ENCODE measurements around the gene UGT1A8.
"Not testable (repeated sequence)": the region's sequence is repeated elsewhere in the genome, so short reads cannot be mapped to it uniquely, and the experiment has no call there.

The UGT1A8 gene

DNA sequence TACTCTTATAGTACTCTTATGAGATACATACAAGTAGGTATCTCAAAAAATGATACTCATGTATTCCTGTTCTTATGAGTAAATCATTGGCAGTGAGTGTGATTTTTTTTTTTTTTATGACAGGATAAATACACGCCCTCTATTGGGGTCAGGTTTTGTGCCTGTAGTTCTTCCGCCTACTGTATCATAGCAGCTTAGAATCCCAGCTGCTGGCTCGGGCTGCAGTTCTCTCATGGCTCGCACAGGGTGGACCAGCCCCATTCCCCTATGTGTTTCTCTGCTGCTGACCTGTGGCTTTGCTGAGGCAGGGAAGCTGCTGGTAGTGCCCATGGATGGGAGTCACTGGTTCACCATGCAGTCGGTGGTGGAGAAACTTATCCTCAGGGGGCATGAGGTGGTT, at the start of gene UGT1A8:
Gene UGT1A8 (plus strand): TSS at position 158 of the 400 bp plus-strand sequence. CDS start 75 bp downstream, at position 233.
- DNase-seq: not testable (repeated sequence)

DNA sequence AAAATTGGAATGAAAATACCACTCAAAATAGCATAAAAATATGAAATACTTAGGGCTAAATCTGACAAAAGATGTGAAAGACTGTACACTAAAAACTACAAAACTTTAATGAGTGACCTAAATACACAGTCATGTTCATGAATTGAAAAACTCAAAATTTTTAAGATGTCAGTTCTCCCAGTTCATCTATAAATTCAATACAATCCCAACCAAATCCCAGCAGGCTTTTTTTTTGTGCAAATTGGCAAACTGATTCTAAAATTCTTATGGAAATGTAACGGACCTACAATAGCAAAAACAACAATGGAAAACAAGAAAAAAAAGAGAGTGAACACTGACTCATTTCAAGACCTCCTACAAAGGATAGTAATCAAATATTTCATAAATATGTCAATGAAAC, 46.4 kb upstream of the UGT1A8 start:
- DNase-seq: no peak

DNA sequence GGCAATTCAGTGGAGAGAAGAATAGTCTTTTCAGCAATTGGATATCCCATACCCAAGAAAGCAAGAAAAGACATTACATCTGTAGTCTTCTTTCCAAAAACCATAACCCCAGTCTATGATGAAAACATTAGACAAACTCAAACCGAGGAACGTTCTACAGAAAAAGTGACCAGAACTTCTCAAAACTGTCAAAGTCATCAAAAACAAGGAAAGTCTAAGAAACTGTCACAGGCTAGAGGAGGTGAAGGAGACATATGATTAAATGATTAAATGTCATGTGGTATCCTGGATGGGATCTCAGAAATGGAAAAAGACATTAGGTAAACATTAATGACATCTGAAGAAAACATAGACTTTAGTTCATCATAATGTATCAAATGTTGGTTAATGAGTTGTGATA, 46.0 kb upstream of the UGT1A8 start:
- DNase-seq: no peak

DNA sequence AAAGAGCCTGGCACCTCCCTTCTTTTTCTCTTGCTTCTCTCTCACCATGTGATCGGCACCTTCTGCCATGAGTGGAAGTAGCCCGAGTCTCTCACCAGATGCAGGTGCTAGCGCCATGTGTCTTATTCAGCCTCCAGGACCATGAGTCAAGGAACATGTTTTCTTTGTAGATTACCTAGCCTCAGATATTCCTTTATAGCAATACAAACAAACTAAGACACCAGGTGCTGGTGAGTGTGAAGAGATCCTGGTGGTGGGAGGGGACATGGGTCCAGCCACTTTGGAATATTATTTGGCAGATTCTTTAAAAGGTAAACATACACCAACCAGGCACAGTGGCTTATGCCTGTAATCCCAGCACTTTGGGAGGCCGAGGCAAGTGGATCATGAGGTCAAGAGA, 45.0 kb upstream of the UGT1A8 start:
- DNase-seq: no peak

DNA sequence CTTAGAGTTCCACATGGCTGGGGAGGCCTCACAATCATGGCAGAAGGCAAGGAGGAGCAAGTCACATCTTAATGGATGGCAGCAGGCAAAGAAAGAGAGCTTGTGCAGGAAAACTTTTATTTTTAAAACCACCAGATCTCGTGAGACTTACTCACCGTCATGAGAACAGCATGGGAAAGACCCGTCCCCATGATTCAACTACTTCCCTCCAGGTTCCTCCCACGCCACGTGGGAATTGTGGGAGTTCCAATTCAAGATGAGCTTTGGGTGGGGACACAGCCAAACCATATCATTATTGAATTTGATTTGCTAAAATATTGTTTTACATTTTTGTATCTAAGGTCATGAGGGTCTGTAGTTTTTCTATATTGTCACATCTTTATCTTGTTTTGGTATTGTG, 40.1 kb upstream of the UGT1A8 start:
- DNase-seq: not testable (repeated sequence)

DNA sequence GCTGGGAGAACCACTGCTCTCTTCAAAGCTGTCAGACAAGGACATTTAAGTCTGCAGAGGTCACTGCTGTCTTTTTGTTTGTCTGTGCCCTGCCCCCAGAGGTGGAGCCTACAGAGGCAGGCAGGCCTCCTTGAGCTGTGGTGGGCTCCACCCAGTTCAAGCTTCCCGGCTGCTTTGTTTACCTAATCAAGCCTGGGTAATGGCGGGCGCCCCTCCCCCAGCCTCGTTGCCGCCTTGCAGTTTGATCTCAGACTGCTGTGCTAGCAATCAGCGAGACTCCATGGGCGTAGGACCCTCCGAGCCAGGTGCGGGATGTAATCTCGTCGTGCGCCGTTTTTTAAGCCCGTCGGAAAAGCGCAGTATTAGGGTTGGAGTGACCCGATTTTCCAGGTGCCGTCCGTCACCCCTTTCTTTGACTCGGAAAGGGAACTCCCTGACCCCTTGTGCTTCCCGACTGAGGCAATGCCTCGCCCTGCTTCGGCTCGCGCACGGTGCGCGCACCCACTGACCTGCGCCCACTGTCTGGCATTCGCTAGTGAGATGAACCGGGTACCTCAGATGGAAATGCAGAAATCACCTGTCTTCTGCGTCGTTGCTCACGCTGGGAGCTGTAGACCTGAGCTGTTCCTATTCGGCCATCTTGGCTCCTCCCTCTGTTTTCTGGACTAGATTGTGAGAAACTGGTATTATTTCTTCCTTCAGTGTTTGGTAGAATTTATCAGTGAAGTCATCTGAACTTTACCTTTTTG, 34.0 kb upstream of the UGT1A8 start:
- DNase-seq: not testable (repeated sequence)

DNA sequence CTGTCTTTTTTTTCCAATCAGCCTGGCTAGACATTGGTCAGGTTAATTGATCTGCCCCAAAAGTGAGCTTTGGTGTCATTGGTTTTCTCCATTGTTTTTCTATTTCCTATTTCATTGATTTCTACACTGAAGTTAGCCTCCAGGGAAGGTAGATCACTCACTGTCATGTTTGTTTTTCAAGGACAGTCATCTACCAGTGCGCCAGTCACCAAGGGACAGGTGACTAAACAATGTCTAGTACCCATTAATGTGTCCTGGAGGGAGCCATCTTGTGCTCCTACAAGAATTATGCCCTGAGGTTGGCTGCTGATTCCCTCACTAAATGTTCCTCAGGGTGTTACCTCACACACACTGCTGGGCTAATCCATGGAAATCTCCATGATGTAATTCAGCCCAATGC, 33.2 kb upstream of the UGT1A8 start:
- DNase-seq: no peak

DNA sequence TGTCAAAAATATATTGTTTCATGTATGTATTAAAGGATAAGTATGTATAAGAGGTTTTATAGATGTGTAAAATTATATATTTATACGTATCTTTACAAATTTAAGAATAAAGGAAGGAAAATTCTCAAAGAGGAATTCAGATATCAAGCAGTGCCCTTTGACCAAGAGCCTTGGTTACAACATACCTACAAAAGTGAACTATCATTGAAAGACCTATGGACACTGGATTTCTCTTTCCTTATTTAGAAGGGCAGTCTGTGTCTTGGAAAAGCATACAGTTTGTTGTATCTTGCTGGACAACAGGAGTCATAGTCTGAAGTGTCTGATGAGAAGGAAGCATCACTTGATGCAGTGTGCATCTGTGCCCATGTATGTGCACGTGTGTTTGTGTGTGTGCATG, 29.0 kb upstream of the UGT1A8 start:
- no peak for DNase-seq

DNA sequence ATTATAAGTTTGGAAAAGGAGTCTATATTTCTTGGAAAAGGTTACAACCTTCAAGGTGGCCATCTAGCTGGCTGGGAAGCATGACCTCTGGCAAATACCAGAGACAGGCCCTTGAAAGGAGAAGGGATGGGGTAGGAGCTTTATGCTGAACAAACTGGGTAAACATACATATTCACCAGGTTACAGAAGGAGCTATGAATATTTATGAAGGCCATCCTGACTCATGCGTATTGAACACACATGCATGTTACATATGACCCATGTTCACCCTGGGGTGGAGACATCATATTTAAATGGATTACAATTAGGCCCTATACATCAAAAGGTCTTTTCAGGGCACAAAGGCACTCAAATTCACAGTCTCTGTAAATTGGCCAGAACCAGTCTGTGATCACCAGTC, 24.7 kb upstream of the UGT1A8 start:
- not testable (repeated sequence) for DNase-seq

DNA sequence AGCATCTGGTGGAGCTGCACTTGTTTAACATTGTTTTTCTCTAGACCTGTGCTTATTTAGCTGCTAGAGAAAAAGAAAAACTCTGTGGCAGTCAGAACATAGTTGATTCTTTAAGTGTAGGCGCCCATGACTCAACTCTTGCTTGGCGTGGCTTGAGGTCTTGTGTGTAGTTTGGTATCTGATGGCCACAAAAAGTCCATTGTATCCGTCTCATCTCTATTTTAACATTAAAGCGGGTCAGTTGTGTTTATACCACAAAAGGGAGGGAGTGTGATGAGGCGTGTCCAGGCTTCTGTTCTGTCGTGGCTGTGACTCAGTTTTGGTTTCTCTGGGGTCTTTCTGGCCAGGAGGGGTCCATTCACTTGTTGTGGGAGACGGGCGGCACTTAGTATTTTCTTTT, 24.2 kb upstream of the UGT1A8 start:
- DNase-seq: no peak

DNA sequence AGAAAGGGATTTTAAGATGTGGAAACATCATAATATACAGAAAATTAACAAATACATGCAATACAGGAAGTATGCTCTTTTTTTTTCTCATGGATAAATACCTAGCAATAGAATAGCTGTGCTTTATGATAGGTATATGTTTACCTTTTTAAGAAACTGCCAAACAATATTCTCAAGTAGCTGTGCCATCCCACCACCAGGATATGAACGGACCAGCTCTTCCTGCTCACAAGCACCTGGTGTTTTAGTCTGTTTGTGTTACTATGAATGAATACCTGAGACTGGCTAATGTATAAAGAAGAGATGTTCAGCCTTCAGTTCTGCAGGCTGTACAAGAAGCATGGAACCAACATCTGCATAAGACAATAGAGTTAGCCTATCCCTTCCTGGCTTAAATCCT, 19.9 kb upstream of the UGT1A8 start:
- DNase-seq: no peak

DNA sequence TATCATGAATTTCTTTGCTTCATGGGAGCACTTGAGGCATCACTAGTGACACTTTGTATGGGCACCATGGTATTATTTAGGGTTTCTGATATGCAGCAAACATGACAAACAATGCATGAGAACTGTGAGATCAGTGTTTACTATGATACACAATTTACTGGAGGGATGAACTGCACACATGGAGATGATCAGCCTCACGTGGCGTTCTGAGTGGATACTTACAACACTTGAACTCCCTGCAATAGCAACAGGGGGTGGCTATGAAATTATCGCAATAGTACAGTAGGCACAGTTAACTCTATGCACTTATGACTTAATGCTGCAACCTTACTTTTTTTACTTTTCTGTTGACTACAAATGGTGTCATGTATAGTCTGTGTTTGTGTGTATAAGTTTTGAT, 18.5 kb upstream of the UGT1A8 start:
- no peak for DNase-seq

DNA sequence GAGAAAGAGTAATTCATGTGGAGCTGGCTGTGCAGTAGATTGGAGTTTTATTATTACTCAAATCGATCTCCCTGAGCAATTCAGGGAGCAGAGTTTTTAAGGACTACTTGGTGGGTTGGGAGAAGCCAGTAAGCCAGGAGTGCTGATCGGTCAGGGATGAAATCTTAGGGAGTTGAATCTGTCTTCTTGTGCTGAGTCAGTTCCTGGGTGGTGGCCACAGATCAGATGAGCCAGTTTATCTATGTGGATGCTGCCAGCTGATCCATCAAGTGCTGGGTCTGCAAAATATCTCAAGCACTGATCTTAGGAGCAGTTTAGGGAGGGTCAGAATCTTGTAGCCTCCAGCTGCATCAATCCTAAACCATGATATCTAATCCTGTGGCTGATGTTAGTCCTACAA, 17.0 kb upstream of the UGT1A8 start:
- no peak for DNase-seq

DNA sequence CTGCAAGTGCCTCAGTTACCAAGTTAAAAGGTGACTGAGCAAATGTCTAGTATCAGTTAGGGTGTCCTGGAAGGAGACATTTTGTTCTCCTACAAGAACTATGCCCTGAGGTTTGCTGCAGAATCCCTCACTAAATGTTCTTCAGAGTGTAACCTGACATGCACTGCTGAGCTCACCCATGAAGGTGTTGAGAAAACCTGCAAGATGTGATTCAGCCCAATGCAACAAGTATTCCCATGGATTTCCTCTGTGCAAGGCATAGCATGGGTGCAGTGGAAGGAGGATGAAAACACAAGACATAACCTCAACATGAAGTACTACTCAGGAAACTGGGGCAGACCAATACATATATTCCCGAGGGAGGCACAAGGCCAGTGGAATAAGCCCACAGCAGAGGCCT, 15.4 kb upstream of the UGT1A8 start:
- DNase-seq: no peak

DNA sequence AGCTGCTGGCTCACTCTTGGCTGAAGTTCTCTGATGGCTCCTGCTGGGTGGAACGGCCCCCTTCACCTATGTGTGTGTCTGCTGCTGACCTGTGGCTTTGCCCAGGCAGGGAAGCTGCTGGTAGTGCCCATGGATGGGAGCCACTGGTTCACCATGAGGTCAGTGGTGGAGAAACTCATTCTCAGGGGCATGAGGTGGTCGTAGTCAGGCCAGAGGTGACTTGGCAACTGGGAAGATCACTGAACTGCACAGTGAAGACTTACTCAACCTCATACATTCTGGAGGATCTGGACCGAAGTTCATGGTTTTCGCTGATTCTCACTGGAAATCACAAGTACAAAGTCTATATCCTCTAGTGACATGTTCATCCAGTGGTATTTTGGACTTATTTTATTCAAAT, 13.9 kb upstream of the UGT1A8 start:
- DNase-seq: no peak

DNA sequence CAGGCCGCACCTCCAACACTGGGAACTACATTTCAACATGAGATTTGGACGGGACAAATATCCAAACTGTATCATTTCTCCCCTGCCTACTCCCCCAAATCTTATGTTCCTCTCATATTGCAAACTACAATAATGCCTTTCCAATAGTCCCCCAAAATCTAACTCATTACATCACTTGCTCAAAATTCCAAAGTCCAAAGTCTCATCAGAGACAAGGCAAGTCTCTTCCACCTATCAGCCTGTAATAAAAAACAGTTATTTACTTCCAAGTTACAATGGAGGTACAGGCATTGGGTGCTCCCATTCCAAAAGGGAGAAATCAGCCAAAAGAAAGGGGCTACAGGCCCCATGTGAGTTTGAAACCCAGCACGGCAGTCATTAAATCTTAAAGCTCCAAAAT, 12.6 kb upstream of the UGT1A8 start:
- DNase-seq: no peak

DNA sequence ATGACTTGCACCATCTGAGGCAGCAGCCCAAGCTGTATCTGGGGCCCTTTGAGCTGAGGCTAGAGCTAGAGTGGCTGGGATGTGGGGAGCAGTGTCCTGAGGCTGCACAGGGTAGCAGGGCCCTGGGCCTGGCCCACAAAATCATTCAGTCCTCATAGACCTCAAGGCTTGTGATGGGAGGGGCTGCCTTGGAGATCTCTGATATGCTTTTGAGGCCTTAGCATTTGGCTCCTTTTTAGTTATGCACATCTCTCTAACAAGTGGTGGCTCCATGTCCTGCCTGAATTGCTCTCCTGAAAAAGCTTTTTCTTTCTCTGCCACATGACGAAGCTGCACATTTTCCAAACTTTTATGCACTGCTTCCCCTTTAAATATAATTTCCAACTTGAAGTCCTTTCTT, 11.8 kb upstream of the UGT1A8 start:
- DNase-seq: no peak

DNA sequence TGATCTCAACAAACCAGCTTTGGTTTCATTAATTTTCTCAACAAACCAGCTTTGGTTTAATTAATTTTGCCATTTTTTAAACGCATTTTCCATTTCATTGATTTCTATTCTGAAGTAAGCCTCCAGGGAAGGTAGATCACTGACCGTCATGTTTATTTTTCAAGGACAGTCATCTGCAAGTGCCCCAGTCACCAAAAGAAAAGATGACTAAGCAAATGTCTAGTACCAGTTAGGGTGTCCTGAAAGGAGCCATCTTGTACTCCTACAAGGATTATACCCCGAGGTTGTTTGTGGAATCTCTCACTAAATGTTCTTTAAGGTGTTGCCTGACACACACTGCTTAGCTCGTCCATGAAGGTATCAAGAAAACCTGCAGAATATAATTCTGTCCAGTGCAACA, 6.1 kb upstream of the UGT1A8 start:
- DNase-seq: no peak

DNA sequence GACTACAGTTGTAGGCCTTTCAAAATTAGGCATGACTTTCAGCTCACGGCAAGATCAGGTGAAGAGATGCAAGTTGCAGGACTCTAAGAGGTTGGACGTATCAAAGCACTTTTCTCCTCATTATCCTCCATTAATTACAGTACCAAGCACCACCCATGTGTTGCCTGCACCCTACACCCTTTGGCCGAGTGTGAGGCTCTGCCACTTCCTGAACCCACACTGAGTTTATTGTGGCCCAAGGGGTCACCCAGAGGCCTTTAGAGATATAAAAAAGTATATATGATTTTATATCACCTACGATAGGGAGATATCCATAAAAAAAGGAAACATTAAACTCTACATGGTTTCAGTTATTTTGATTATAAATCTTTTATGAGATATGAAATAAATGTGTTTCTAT, 2.8 kb downstream of the UGT1A8 start:
- no peak for DNase-seq

DNA sequence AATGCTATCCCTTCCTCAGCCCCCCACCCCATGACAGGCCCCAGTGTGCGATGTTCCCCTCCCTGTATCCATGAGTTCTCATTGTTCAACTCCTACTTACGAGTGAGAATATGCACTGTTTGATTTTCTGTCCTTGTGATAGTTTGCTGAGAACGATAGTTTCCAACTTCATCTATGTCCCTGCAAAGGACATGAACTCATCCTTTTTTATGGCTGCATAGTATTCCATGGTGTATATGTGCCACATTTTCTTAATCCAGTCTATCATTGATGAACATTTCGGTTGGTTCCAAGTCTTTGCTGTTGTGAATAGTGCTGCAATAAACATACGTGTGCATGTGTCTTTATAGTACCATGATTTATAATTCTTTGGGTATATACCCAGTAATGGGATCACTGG, 4.4 kb downstream of the UGT1A8 start:
- DNase-seq: not testable (repeated sequence)

DNA sequence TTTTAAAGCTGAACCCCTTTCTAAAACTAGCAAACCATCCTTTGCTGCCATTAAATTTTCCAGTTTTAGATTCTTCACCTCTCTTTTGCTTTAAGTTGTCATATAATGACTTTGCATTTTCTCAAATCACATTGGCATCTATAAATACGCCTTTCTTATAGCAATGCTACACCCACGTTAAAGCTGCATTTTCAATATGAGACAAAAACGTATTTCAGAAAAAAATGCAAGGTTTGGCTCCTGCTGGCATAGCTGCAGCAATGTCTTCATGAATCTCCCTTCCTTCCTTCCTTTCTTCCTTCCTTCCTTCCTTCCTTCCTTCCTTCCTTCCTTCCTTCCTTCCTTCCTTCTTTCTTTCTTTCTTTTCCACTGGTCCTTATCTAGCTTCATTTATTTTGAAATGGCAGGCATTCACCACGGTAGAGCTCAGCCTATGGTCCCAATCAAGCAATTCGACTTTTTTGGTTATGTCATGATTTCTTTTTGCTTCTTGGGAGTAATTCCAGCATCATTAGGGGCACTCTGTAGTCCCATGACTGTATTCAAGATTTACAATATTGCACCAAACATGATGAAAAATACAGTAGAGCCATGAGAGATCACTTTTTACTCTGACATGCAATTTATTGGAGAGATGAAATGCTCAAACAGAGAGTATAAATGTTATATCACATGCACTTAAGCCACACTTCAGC, 10.0 kb downstream of the UGT1A8 start:
- no peak for DNase-seq

DNA sequence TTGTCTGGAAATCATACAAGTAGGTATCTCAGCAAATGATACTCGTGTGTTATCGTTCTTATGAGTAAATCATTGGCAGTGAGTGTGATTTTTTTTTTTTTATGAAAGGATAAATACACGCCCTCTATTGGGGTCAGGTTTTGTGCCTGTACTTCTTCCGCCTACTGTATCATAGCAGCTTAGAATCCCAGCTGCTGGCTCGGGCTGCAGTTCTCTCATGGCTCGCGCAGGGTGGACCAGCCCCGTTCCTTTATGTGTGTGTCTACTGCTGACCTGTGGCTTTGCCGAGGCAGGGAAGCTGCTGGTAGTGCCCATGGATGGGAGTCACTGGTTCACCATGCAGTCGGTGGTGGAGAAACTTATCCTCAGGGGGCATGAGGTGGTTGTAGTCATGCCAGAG, 18.9 kb downstream of the UGT1A8 start, which contains the start of gene UGT1A10:
Gene UGT1A10 (plus strand): TSS at position 143 of the 400 bp plus-strand sequence. CDS start 75 bp downstream, at position 218.
- DNase-seq: not testable (repeated sequence)

DNA sequence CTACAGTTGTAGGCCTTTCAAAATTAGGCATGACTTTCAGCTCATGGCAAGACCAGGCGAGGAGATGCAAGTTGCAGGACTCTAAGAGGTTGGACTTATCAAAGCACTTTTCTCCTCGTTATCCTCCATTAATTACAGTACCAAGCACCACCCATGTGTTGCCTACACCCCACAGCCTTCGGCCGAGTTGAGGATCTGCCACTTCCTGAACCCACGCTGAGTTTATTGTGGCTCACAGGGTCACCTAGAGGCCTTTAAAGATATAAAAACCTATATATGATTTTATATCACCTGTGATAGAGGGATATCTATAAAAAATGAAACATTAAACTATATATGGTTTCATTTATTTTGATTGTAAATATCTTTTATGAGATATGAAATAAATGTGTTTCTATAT, 21.4 kb downstream of the UGT1A8 start:
- no peak for DNase-seq

DNA sequence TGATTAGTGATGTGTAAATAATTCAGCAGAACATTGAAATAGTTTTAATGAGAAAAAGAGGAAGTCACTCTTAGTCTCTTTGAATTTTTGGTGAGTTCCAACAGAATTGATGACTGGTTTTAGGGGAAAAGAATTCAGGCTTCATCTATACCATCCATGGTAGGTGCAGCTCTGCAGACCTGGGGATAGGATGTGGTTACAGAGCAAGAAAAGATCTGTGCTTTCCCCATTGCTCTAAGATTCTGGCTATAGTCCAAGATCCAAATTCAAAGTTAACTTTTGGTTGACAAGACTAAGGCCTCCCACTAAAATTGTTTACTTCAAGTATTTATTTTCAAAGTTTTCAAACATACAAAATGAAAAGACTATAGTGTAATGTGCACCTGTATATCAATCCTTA, 22.4 kb downstream of the UGT1A8 start:
- DNase-seq: no peak

DNA sequence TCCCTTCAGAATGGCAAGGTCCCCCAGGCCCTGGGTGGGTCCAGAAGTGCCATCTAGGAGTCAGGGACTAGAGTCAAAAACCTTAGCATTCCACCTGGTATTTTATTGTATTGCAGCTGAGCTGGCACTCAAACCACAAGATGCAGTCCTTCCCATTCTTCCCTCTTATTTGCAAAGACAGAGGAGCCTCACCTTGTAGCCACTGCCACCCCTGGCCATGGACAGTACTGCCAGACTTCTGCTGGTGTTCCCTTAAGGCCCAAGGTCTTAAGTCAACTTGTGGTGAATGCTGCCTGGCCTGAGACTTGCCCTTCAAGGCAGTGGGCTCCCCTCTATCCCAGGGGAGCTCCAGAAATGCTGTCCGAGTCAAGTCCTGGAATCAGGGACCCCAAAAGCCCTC, 25.7 kb downstream of the UGT1A8 start:
- DNase-seq: no peak
